ENCODE measurements around the gene PDLIM5. TPM values are rescaled to one million over a fixed set of nuclear protein-coding genes. Genes with fewer than 3 reads are reported as not detected.

The PDLIM5 gene
- total RNA-seq, 1 donor from 2014 or later: 137 TPM

- Histone ChIP-seq H3K4me1 (peaks cover 16% of the 10 kb centered on the region), H3K27me3 (no peaks in the 10 kb centered on the region), H3K9me3 (no peaks in the 10 kb centered on the region), H3K4me3 (no peak overlapping the region), H3K27ac (no peak overlapping the region), H3K36me3 (no peaks in the 10 kb centered on the region)
- TF ChIP-seq POLR2AphosphoS5 (IDR thresholded peaks at IDR 0.05; ENCODE audit: insufficient read depth in 1 of 2, low read depth in 1 of 2) (no peak), POLR2A (IDR thresholded peaks at IDR 0.05) (no peak)
- no peak for DNase-seq (ENCODE audit: extremely low spot score in 2 of 2)
- intact Hi-C loops (cut with DNase I): loop anchor here (10.0 kb wide), 1 partner anchor 112 kb away; the partner anchor contains the start of gene PDLIM5
Measured at GRCh38 chr4:94566420-94566819, 114.7 kb downstream of the PDLIM5 start.

GRCh38 chr4:94567811-94568210, 116.1 kb downstream of the PDLIM5 start:
- intact Hi-C loops (cut with DNase I): loop anchor here (10.0 kb wide), 1 partner anchor 113 kb away; the partner anchor contains the start of gene PDLIM5
- Histone ChIP-seq H3K4me1 (peaks cover 5% of the 10 kb centered on the region), H3K36me3 (no peaks in the 10 kb centered on the region), H3K4me3 (no peak overlapping the region), H3K9me3 (no peaks in the 10 kb centered on the region), H3K27ac (no peak overlapping the region), H3K27me3 (no peaks in the 10 kb centered on the region)
- TF ChIP-seq POLR2A (IDR thresholded peaks at IDR 0.05): no peak
- TF ChIP-seq CTCF (IDR thresholded peaks at IDR 0.05): no peak
- no peak for TF ChIP-seq POLR2AphosphoS5 (IDR thresholded peaks at IDR 0.05; ENCODE audit: insufficient read depth in 1 of 2, low read depth in 1 of 2)
- no peak for DNase-seq (ENCODE audit: extremely low spot score in 2 of 2)

- no peak for TF ChIP-seq POLR2AphosphoS5 (IDR thresholded peaks at IDR 0.05; ENCODE audit: insufficient read depth in 1 of 2, low read depth in 1 of 2)
- no peak for TF ChIP-seq CTCF (IDR thresholded peaks at IDR 0.05)
- H3K4me1 ChIP-seq: peaks cover 5% of the 10 kb centered on the region
Measured at GRCh38 chr4:94570558-94570957, 118.8 kb downstream of the PDLIM5 start.

GRCh38 chr4:94571298-94571697, 119.6 kb downstream of the PDLIM5 start:
- TF ChIP-seq CTCF (IDR thresholded peaks at IDR 0.05) (no peak), POLR2A (IDR thresholded peaks at IDR 0.05) (no peak), POLR2AphosphoS5 (IDR thresholded peaks at IDR 0.05; ENCODE audit: insufficient read depth in 1 of 2, low read depth in 1 of 2) (no peak)
- no peak for DNase-seq (ENCODE audit: extremely low spot score in 2 of 2)
- Histone ChIP-seq H3K36me3 (peaks cover 0 to 13% of the 10 kb centered on the region in 2 donors), H3K27ac (no peak overlapping the region), H3K4me3 (no peak overlapping the region), H3K4me1 (peaks cover 5% of the 10 kb centered on the region), H3K9me3 (no peaks in the 10 kb centered on the region), H3K27me3 (no peaks in the 10 kb centered on the region)
- intact Hi-C loops (cut with DNase I): no loop called here

More at GRCh38 chr4:94570558-94570957, 118.8 kb downstream of the PDLIM5 start:
- H3K36me3 ChIP-seq: peaks cover 0 to 5% of the 10 kb centered on the region in 2 donors
- no peaks in the 10 kb centered on the region for H3K27me3 ChIP-seq
- no peak overlapping the region for H3K27ac ChIP-seq
- intact Hi-C loops (cut with DNase I): no loop called here
- H3K4me3 ChIP-seq: no peak overlapping the region
- H3K9me3 ChIP-seq: no peaks in the 10 kb centered on the region
- DNase-seq (ENCODE audit: extremely low spot score in 2 of 2): no peak

- Histone ChIP-seq H3K27ac (no peak overlapping the region), H3K36me3 (peaks cover 0 to 13% of the 10 kb centered on the region in 2 donors), H3K4me1 (peaks cover 5% of the 10 kb centered on the region), H3K4me3 (no peak overlapping the region), H3K27me3 (no peaks in the 10 kb centered on the region), H3K9me3 (no peaks in the 10 kb centered on the region)
- TF ChIP-seq CTCF (IDR thresholded peaks at IDR 0.05) (no peak), POLR2AphosphoS5 (IDR thresholded peaks at IDR 0.05; ENCODE audit: insufficient read depth in 1 of 2, low read depth in 1 of 2) (no peak), POLR2A (IDR thresholded peaks at IDR 0.05) (no peak)
- no peak for DNase-seq (ENCODE audit: extremely low spot score in 2 of 2)
- intact Hi-C loops (cut with DNase I): no loop called here
Measured at GRCh38 chr4:94571715-94572114, 120.0 kb downstream of the PDLIM5 start.

Data from vagina (tissue), 2 donors.